HepG2 (cell line): ENCODE data around the gene ADSS1. TPM values are rescaled to one million over a fixed set of nuclear protein-coding genes. Genes with fewer than 3 reads are reported as not detected.

ENCODE experiments used
- CREBL2 ChIP-seq: sonication (generic); formaldehyde crosslinking; IDR thresholded peaks from 2 replicates; pipeline ENCODE4 v1.8.1; 2023; ENCODE audit warnings: missing genetic modification reagents, mild to moderate bottlenecking, borderline replicate concordance
- GFI1 ChIP-seq: sonication (generic); formaldehyde crosslinking; IDR thresholded peaks from 2 replicates; pipeline ENCODE4 v1.5.0; 2020; ENCODE audit warnings: missing genetic modification reagents, mild to moderate bottlenecking, borderline replicate concordance
- HCFC1 ChIP-seq: fragments of 150-350 bp; IDR thresholded peaks from 2 replicates; pipeline ENCODE4 v1.6.1; 2014; ENCODE audit warnings: low read depth, low read length
- MAX ChIP-seq: IDR thresholded peaks from 2 replicates; pipeline ENCODE4 v1.6.1; 2012; ENCODE audit warnings: inconsistent platforms
- PRDM15 ChIP-seq: sonication (generic); formaldehyde crosslinking; IDR thresholded peaks from 2 replicates; pipeline ENCODE4 v1.4.0; 2020; ENCODE audit warnings: missing genetic modification reagents
- PREB ChIP-seq: sonication (generic); formaldehyde crosslinking; IDR thresholded peaks from 2 replicates; pipeline ENCODE4 v1.4.0; 2020; ENCODE audit warnings: missing genetic modification reagents
- SYNCRIP ChIP-seq: fragments of 200-400 bp; formaldehyde crosslinking; IDR thresholded peaks from 2 replicates; pipeline ENCODE4 v1.6.1; 2018; ENCODE audit warnings: mild to moderate bottlenecking, low read depth, low read length; ENCODE audit not compliant: insufficient read depth
- TERF1 ChIP-seq: sonication (generic); formaldehyde crosslinking; IDR thresholded peaks from 2 replicates; pipeline ENCODE4 v1.8.0; 2022; ENCODE audit warnings: mild to moderate bottlenecking, missing genetic modification reagents, moderate library complexity
- THYN1 ChIP-seq: sonication (generic); formaldehyde crosslinking; IDR thresholded peaks from 2 replicates; pipeline ENCODE4 v1.8.1; 2023; ENCODE audit warnings: low read depth, mild to moderate bottlenecking, moderate library complexity, missing genetic modification reagents, borderline replicate concordance
- ZFY ChIP-seq: sonication (generic); formaldehyde crosslinking; IDR thresholded peaks from 2 replicates; pipeline ENCODE4 v1.4.0; 2020; ENCODE audit warnings: missing genetic modification reagents
- ZNF343 ChIP-seq: sonication (generic); formaldehyde crosslinking; IDR thresholded peaks from 2 replicates; pipeline ENCODE4 v1.4.0; 2020; ENCODE audit warnings: mild to moderate bottlenecking, missing genetic modification reagents
- ZNF382 ChIP-seq: sonication (generic); formaldehyde crosslinking; IDR thresholded peaks from 2 replicates; pipeline ENCODE4 v1.5.0; 2020; ENCODE audit warnings: missing genetic modification reagents, mild to moderate bottlenecking, borderline replicate concordance
- ZNF562 ChIP-seq: sonication (generic); formaldehyde crosslinking; IDR thresholded peaks from 2 replicates; pipeline ENCODE4 v1.8.0; 2022; ENCODE audit warnings: missing genetic modification reagents, borderline replicate concordance
- ZNF777 ChIP-seq: sonication (generic); formaldehyde crosslinking; IDR thresholded peaks from 2 replicates; pipeline ENCODE4 v1.4.0; 2020; ENCODE audit warnings: missing genetic modification reagents
- polyA plus RNA-seq, 8 experiments: library from polyadenylated mRNA; depleted of rRNA in 3 of 8; stranded (reverse) in 7 of 8; unstranded in 1 of 8; fragments of >200 nt; fragmentation: Illumina TruSeq in 4 of 8; extraction: Trizol in 4 of 8; gene quantifications; 2 replicates each; pipeline versions ENCODE4 v1.2.1 to v1.2.3, GENCODE V29; 2011 to 2016; ENCODE audit warnings: low read depth in 4 of 8, missing spikeins in 1 of 8, mixed read lengths in 1 of 8; ENCODE audit not compliant: insufficient read depth in 1 of 8
- total RNA-seq, 5 experiments: library from RNA; depleted of rRNA; stranded (reverse); fragments of >200 nt; fragmentation: Illumina TruSeq; extraction: Trizol; gene quantifications; 2 replicates each; pipeline ENCODE4 v1.2.3, GENCODE V29; 2016; ENCODE audit warnings: low read depth in 1 of 5

ADSS1 gene
- total and polyA plus RNA-seq, 2 of the 13 experiments (the other 11 are each of a cell fraction or from before 2014, with no cell fraction given), result 1.0 to 36.7 TPM

- TF ChIP-seq PRDM15 (no peak), ZNF777 (CRISPR knock-in tag) (no peak), ZNF562 (CRISPR knock-in tag) (no peak), TERF1 (CRISPR knock-in tag) (no peak), ZNF382 (CRISPR knock-in tag) (no peak), SYNCRIP (no peak), THYN1 (CRISPR knock-in tag) (no peak), CREBL2 (CRISPR knock-in tag) (no peak), MAX (no peak), ZNF343 (no peak), ZFY (CRISPR knock-in tag) (peak; percentile 51; the same call in 1 of the 2 replicates), GFI1 (CRISPR knock-in tag) (no peak), HCFC1 (no peak), PREB (CRISPR knock-in tag) (no peak)
These were observed 2.8 kb downstream of the ADSS1 start (continued) for GRCh38 chr14:104726600-104727451.
